Epithelial cell of umbilical artery (primary cell): ENCODE results near the gene RABL2B. TPM values are rescaled to one million over a fixed set of nuclear protein-coding genes. Genes with fewer than 3 reads are reported as not detected.

Experiments used
- total RNA-seq: library from RNA; depleted of rRNA; stranded (reverse); fragments of >200 nt; gene quantifications from 2 replicates; pipeline ENCODE4 v1.2.3, GENCODE V29; 2014

The RABL2B gene
- total RNA-seq: 2.6 and 4.1 TPM in 2 replicates

DNA sequence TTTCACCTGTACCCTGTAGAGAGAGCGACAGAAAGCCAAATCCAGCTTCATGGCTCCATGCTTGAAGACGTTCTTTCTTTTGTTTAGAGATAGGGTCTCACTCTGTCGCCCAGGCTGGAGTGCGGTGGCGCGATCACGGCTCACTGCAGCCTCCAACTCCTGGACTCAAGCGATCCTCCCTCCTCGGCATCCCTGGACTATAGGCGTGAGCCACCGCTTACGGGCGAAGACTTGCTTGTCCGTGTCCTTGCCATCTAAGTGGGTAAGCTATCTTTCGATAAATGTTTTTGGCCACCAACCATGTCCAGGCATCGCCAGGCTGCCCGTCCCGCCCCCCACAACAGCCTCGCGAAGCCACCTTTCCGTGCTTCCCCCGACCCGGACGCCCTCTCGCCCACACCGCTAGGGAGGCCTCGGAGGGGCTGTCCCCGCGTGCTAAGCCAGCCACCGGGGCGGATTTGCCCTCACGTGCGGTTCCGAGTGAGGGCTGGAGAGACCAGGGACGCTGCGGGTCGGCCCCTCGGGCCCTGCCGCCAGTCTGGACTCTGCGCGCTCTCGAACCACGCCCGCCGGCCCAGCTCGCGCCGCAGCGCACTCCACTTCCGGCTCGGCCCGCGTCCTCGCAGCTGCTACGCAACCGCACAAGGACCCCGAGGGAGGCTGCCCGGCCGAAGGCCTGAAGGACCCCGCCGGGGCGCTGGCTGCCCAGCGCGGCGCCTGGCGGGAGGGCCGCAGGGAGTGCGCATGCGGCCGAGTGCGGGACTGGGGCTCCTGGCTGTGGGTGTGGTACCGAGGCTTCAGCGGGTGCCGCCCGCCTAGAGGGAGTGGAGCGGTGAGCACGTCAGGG, at the start of gene RABL2B:
Gene RABL2B (minus strand): TSS at position 604 of the 847 bp plus-strand sequence. CDS start 1,342 bp downstream, outside the sequence.

DNA sequence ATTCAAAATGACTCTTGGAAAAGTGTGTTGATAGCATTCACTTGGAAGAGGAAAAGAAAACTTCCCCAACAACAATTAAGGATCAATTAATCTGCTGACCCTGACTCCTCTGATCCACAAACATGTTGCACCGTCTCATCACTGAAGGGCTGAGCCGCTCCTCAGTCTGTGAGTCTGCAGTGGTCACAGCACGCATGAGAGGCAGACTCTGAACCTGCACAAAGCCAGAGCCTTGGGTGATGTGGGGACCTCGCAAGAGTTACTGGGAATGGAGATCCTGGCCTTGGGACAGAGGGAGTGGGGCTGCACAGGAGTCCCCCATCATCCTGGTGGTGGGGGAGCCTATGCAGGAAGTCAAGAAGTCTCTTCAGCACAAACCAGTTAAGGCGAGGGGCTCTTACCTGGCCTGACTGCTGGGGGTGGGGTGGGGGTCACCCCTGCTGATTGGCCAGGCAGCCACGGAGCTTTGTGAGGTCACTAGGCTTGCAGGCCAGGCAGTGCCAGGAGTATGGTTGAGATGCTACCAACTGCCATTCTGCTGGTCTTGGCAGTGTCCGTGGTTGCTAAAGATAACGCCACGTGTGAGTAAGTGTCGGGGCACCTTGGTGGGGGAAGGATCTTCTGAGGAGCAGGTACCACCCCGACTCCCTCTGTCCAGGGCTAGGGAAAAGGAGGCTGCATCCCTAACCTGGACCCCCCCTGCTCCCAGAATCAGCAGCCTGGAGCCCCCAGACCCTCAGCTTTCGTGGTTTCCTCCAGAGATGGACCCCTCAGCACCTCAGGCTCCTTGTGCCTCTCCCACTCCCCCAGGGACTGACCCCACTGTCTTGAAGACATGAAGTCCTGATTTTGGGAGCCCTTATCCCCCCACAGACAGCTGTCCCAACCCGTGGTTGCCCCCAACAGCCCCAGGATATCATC, 45.4 kb downstream of the RABL2B start, which contains the start of gene ACR:
Gene ACR (plus strand): TSS at position 477 of the 921 bp plus-strand sequence. CDS start 32 bp downstream, at position 509.

Other genes starting within 250 kb of the RABL2B start
- gene KLHDC7B, start 237.7 kb downstream of the RABL2B start, total RNA-seq: under 0.01 and 0.30 TPM in 2 replicates
- not detected in 2 replicates for gene SYCE3, start 220.7 kb downstream of the RABL2B start, total RNA-seq
- 0.65 and 2.6 TPM in 2 replicates for gene CPT1B, start 205.2 kb downstream of the RABL2B start, total RNA-seq
- 27.1 and 32.8 TPM in 2 replicates for gene CHKB, start 200.8 kb downstream of the RABL2B start, total RNA-seq
- gene MAPK8IP2, start 182.8 kb downstream of the RABL2B start, total RNA-seq: 0.15 TPM in 1 of 2 replicates, not detected in the other
- gene ARSA, start 155.5 kb downstream of the RABL2B start, total RNA-seq: 10.2 and 10.7 TPM in 2 replicates
- 11.4 and 11.7 TPM in 2 replicates for gene SHANK3, start 110.8 kb downstream of the RABL2B start, total RNA-seq
- not detected in 2 replicates for gene ACR, start 45.4 kb downstream of the RABL2B start, total RNA-seq